GM15510 (cell line): ENCODE data around the gene CAPN13.

Source experiments
- POLR2A ChIP-seq: IDR thresholded peaks from 3 replicates; pipeline ENCODE4 v1.6.1; 2011; ENCODE audit warnings: borderline replicate concordance; ENCODE audit not compliant: insufficient read length; ENCODE audit errors: extremely low read depth

Gene CAPN13

GRCh38 chr2:30677861-30678385 lies 129.3 kb downstream of the CAPN13 start:
- no peak for TF ChIP-seq POLR2A

- TF ChIP-seq POLR2A = no peak
Measured at GRCh38 chr2:30677231-30677630, 130.0 kb downstream of the CAPN13 start.

- TF ChIP-seq POLR2A = no peak
Measured at GRCh38 chr2:30675758-30676157, 131.5 kb downstream of the CAPN13 start.

- TF ChIP-seq POLR2A = no peak
Measured at GRCh38 chr2:30673127-30673526, 134.1 kb downstream of the CAPN13 start.
